ENCODE measurements around the gene HIPK3. TPM values are rescaled to one million over a fixed set of nuclear protein-coding genes. Genes with fewer than 3 reads are reported as not detected.

HIPK3 gene
- total and polyA plus RNA-seq, 9 of the 15 experiments (the other 6 are each of a cell fraction or from before 2014, with no cell fraction given) = 2.3 to 19.6 (median 7.5) TPM

- TF ChIP-seq BCOR (IDR thresholded peaks at IDR 0.05) (peak; percentile 26; the same call in 1 of the 2 replicates), SMARCA4 (IDR thresholded peaks at IDR 0.05) (peak; percentile 77), MTA1 (IDR thresholded peaks at IDR 0.05; ENCODE audit: borderline replicate concordance) (peak; percentile 80; the same call in 1 of the 2 replicates), CBFA2T3 (IDR thresholded peaks at IDR 0.05) (peak; percentile 96), KAT8 (IDR thresholded peaks at IDR 0.05; ENCODE audit: low read depth) (no peak), ZFP36 (IDR thresholded peaks at IDR 0.05; ENCODE audit: low read depth, low read length, partially characterized antibody) (no peak), ELK3 (CRISPR knock-in tag; IDR thresholded peaks at IDR 0.05) (no peak), MAFK (IDR thresholded peaks at IDR 0.05; ENCODE audit: low read length) (no peak), ZNF444 (CRISPR knock-in tag; IDR thresholded peaks at IDR 0.05) (no peak), HMBOX1 (IDR thresholded peaks at IDR 0.05) (peak; percentile 22; the same call in 1 of the 2 replicates), BCLAF1 (IDR thresholded peaks at IDR 0.05; ENCODE audit: borderline replicate concordance in 1 of 2, control insufficient read depth in 1 of 2, low read depth in 2 of 2, low read length in 1 of 2) (no peak), POLR2A (conservative IDR thresholded peaks at IDR 0.05) (no peak), ZBTB12 (CRISPR knock-in tag; IDR thresholded peaks at IDR 0.05) (no peak), ZNF551 (CRISPR knock-in tag; IDR thresholded peaks at IDR 0.05) (no peak), ZNF316 (IDR thresholded peaks at IDR 0.05) (peak; percentile 76), PHF21A (IDR thresholded peaks at IDR 0.05; ENCODE audit: borderline replicate concordance, low read depth) (no peak), FOXA1 (IDR thresholded peaks at IDR 0.05; ENCODE audit: borderline replicate concordance) (no peak), PYGO2 (tag; IDR thresholded peaks at IDR 0.05) (no peak), ZNF644 (tag; IDR thresholded peaks at IDR 0.05; ENCODE audit: low read depth) (no peak), MYNN (IDR thresholded peaks at IDR 0.05) (no peak), MYNN (CRISPR knock-in tag; IDR thresholded peaks at IDR 0.05) (no peak), CREB3 (tag; conservative IDR thresholded peaks at IDR 0.05; ENCODE audit: low read depth) (no peak)
Observed at GRCh38 chr11:33320814-33321330, 63.7 kb downstream of the HIPK3 start (continued).
